Endothelial cell of umbilical vein (primary cell): ENCODE measurements around the gene SH3BP4. TPM values are rescaled to one million over a fixed set of nuclear protein-coding genes. Genes with fewer than 3 reads are reported as not detected.

ENCODE experiments used
- BruUV-seq: library from RNA; stranded (reverse); fragments of 400-500 nt; replicated peaks from 2 replicates; lab custom pipeline; 2021; lab: Mats Ljungman, UMichigan
- CTCF ChIA-PET: fragments of 300-600, 350-600 bp; sonication (Branson Sonifier 250); formaldehyde crosslinking; loops from one replicate; lab custom pipeline; 2021; ENCODE audit warnings: antibody characterized with exemption, inconsistent platforms; lab: Charles Lee
- POLR2A ChIA-PET: fragments of 300-600, 350-600 bp; sonication (Branson Sonifier 250); formaldehyde crosslinking; loops from one replicate; lab custom pipeline; 2021; ENCODE audit warnings: antibody characterized with exemption, inconsistent platforms; lab: Charles Lee
- DNase-seq: peaks from one replicate; pipeline ENCODE4 v3.0.0-alpha.2; 2011; ENCODE audit warnings: low read depth, low spot score
- FAIRE-seq: peaks from 2 replicates; lab custom pipeline; 2011; peaks lifted over from hg19 to GRCh38; lab: Jason Lieb, UNC
- H2AFZ ChIP-seq: 2 replicates; pipeline ENCODE4 v1.6.0; 2012; ENCODE audit warnings: low read depth, low read length, control low read depth, inconsistent platforms
- H3K27ac ChIP-seq: 2 replicates; pipeline ENCODE4 v1.5.1; 2011; ENCODE audit warnings: low read depth, mild to moderate bottlenecking, control low read depth, low read length, moderate library complexity; ENCODE audit not compliant: insufficient read depth
- H3K27me3 ChIP-seq, 2 experiments: 2 replicates each; pipeline versions ENCODE4 v1.6.0 to v1.6.1; 2011; ENCODE audit warnings: low read length in 2 of 2, mixed read lengths in 1 of 2; ENCODE audit not compliant: control insufficient read depth in 2 of 2, insufficient read depth in 2 of 2
- H3K36me3 ChIP-seq, 2 experiments: 2 replicates in 1 of 2; 3 replicates in 1 of 2; pipeline ENCODE4 v1.5.1; 2011; ENCODE audit warnings: low read length in 2 of 2, mild to moderate bottlenecking in 1 of 2, moderate library complexity in 1 of 2; ENCODE audit not compliant: control insufficient read depth in 2 of 2, insufficient read depth in 2 of 2; ENCODE audit errors: extremely low read depth in 1 of 2
- H3K4me1 ChIP-seq: 3 replicates; pipeline ENCODE4 v1.5.1; 2011; ENCODE audit warnings: mild to moderate bottlenecking, low read length; ENCODE audit not compliant: control insufficient read depth, insufficient read depth; ENCODE audit errors: extremely low read depth
- H3K4me2 ChIP-seq: 2 replicates; pipeline ENCODE4 v1.6.1; 2011; ENCODE audit warnings: low read length, control low read depth, mixed read lengths; ENCODE audit not compliant: insufficient read depth
- H3K4me3 ChIP-seq, 3 experiments: fragments of 200-600 bp in 1 of 3; sonication (generic), shearing (Covaris generic) in 1 of 3; replicated peaks in 1 of 3; 2 replicates each; pipeline ENCODE4 v1.5.1; 2011 to 2016; ENCODE audit warnings: control low read depth in 3 of 3, low read length in 3 of 3, mild to moderate bottlenecking in 2 of 3, inconsistent platforms in 1 of 3, low read depth in 1 of 3, moderate library complexity in 1 of 3; ENCODE audit not compliant: insufficient read depth in 1 of 3
- H3K79me2 ChIP-seq: 2 replicates; pipeline ENCODE4 v1.6.0; 2012; ENCODE audit warnings: low read length, inconsistent platforms; ENCODE audit not compliant: control insufficient read depth, insufficient read depth
- H3K9ac ChIP-seq: replicated peaks from 2 replicates; pipeline ENCODE3; 2011; ENCODE audit warnings: low read length, control low read depth; ENCODE audit not compliant: insufficient read depth; ENCODE audit errors: extremely low read depth
- H3K9me1 ChIP-seq: replicated peaks from 3 replicates; pipeline ENCODE4 v1.6.0; 2011; ENCODE audit warnings: mild to moderate bottlenecking, low read length; ENCODE audit not compliant: control insufficient read depth, insufficient read depth; ENCODE audit errors: extremely low read depth
- H3K9me3 ChIP-seq: replicated peaks from 2 replicates; pipeline ENCODE4 v1.5.1; 2012; ENCODE audit warnings: low read length, inconsistent platforms; ENCODE audit not compliant: control insufficient read depth, insufficient read depth
- H4K20me1 ChIP-seq: replicated peaks from 2 replicates; pipeline ENCODE3; 2011; ENCODE audit warnings: mild to moderate bottlenecking, low read length; ENCODE audit not compliant: control insufficient read depth, insufficient read depth; ENCODE audit errors: extremely low read depth
- CTCF ChIP-seq, 2 donors: IDR thresholded peaks; 1 replicate in 1 of 2; 2 replicates in 1 of 2; pipeline ENCODE4 v1.5.1; 2011; ENCODE audit warnings: low read length in 2 of 2, mild to moderate bottlenecking in 2 of 2, moderate library complexity in 2 of 2, control low read depth in 1 of 2, inconsistent platforms in 1 of 2, low read depth in 1 of 2; ENCODE audit not compliant: insufficient read depth in 1 of 2; ENCODE audit errors: extremely low read depth in 1 of 2
- EZH2 ChIP-seq: IDR thresholded peaks from 2 replicates; pipeline ENCODE4 v1.6.1; 2012; ENCODE audit warnings: borderline replicate concordance, low read depth, mild to moderate bottlenecking, moderate library complexity, low read length, inconsistent platforms; ENCODE audit not compliant: severe bottlenecking
- FOS ChIP-seq: IDR thresholded peaks from 2 replicates; pipeline ENCODE4 v1.6.1; 2011; ENCODE audit warnings: mild to moderate bottlenecking, low read length, moderate library complexity, borderline replicate concordance; ENCODE audit not compliant: insufficient read depth
- GATA2 ChIP-seq: IDR thresholded peaks from 2 replicates; pipeline ENCODE4 v1.7.0; 2011; ENCODE audit warnings: low read depth, mild to moderate bottlenecking, moderate library complexity, mixed read lengths, low read length; ENCODE audit not compliant: insufficient read length, insufficient read depth
- JUN ChIP-seq: IDR thresholded peaks from 2 replicates; pipeline ENCODE4 v1.6.1; 2011; ENCODE audit warnings: borderline replicate concordance, low read depth; ENCODE audit not compliant: insufficient read length, insufficient read depth
- MYC ChIP-seq: IDR thresholded peaks from one replicate; pipeline ENCODE4 v1.6.1; 2011; ENCODE audit warnings: mild to moderate bottlenecking, low read depth, low read length
- POLR2A ChIP-seq: IDR thresholded peaks from 2 replicates; pipeline ENCODE4 v1.6.1; 2012; ENCODE audit warnings: low read depth, mild to moderate bottlenecking, control low read depth, low read length
- POLR2AphosphoS5 ChIP-seq: IDR thresholded peaks from 2 replicates; pipeline ENCODE4 v1.6.1; 2012; ENCODE audit warnings: low read depth, mild to moderate bottlenecking, control low read depth, low read length, moderate library complexity; ENCODE audit not compliant: insufficient read depth
- dilution Hi-C: fragments of 300-500 bp; cut with MboI; formaldehyde crosslinking; loops from one replicate; pipeline ENCODE4 v1.15.0; 2019; ENCODE audit warnings: low sequenced_read_pairs; ENCODE audit not compliant: extremely low pct_ligation_motif_present
- intact Hi-C: fragments of 100-400 bp; cut with micrococcal nuclease; formaldehyde crosslinking; loops from one replicate; pipeline ENCODE4 v1.10.0; 2022
- polyA plus RNA-seq, 4 experiments: library from polyadenylated mRNA; depleted of rRNA in 3 of 4; stranded (reverse) in 3 of 4; unstranded in 1 of 4; fragments of >200 nt; gene quantifications; 2 replicates each; pipeline versions ENCODE4 v1.2.1 to v1.2.3, GENCODE V29; 2011 to 2012; ENCODE audit warnings: missing spikeins in 1 of 4
- total RNA-seq: library from RNA; stranded (reverse); gene quantifications from 2 replicates; pipeline ENCODE4 v1.2.3, GENCODE V29; 2021
- TF ChIP-seq, protein P1 (sequence below): IDR thresholded peaks from 2 replicates; pipeline ENCODE4 v1.6.1; 2011; ENCODE audit not compliant: insufficient read depth, insufficient read length

SH3BP4 gene
- total and polyA plus RNA-seq, 2 donors (not counting 3 experiments of a cell fraction or from before 2014, with no cell fraction given): 85.2 to 100.0 TPM

DNA sequence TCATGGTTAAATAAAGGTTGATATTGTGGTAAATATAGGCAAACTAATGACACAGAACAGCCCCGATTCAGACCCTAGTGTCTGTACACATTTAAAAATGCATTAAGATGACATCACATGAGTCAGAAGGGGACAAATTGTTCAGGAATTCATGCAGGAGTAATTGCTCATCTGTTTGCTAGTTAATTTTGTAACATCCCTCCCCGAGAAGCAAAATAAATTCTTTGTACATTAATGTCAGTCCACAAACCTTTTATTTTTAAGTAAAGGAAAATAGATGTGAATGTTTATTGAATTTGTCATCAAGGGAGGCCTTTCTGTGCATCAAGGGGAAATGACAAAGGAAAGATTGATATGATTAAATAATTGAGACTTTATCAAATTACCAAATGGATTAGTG lies 69.9 kb downstream of the SH3BP4 start:
- H3K27me3 ChIP-seq: no peaks in the 10 kb centered on the region
- dilution Hi-C loops: no loop called here
- CTCF ChIA-PET: no interaction called here
- POLR2A ChIA-PET: no interaction called here
- TF ChIP-seq CTCF (IDR thresholded peaks at IDR 0.05; ENCODE audit: extremely low read depth in 1 of 2, insufficient read depth in 1 of 2, low read depth in 1 of 2, low read length in 2 of 2) (no peak), POLR2AphosphoS5 (peak; percentile 50), MYC (no peak), GATA2 (peak; percentile 80), POLR2A (no peak), JUN (peak; percentile 81), FOS (peak; percentile 89), EZH2 (no peak)
- TF ChIP-seq, protein P1, sequence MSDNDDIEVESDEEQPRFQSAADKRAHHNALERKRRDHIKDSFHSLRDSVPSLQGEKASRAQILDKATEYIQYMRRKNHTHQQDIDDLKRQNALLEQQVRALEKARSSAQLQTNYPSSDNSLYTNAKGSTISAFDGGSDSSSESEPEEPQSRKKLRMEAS: no peak
- no peaks in the 10 kb centered on the region for H3K9me3 ChIP-seq
- no peaks in the 10 kb centered on the region for H3K36me3 ChIP-seq
- no TSS peak for BruUV-seq
- no peaks in the 10 kb centered on the region for H4K20me1 ChIP-seq
- peak overlapping the region; percentile 12 for H3K9ac ChIP-seq
- H3K4me3 ChIP-seq: no peak overlapping the region
- H3K4me2 ChIP-seq: peak overlapping the region; percentile 17
- intact Hi-C loops: no loop called here
- FAIRE-seq: peak; percentile 84
- H3K27ac ChIP-seq: peak overlapping the region; percentile 69
- DNase-seq: peak; percentile 57
- no peak overlapping the region for H2AFZ ChIP-seq
- peaks cover 55% of the 10 kb centered on the region for H3K4me1 ChIP-seq
- H3K9me1 ChIP-seq: no peaks in the 10 kb centered on the region
- peaks cover 62% of the 10 kb centered on the region for H3K79me2 ChIP-seq
